Esophagus (tissue), 2 donors: ENCODE results near the gene MTMR2. TPM values are rescaled to one million over a fixed set of nuclear protein-coding genes. Genes with fewer than 3 reads are reported as not detected.

Experiments used
- H3K27ac ChIP-seq, 2 donors: one replicate each; pipeline ENCODE4 v1.5.1; 2013; ENCODE audit warnings: low read depth in 2 of 2, mild to moderate bottlenecking in 2 of 2, inconsistent platforms in 1 of 2, low read length in 1 of 2, moderate library complexity in 1 of 2
- H3K27me3 ChIP-seq, 2 donors: one replicate each; pipeline ENCODE4 v1.6.1; 2013; ENCODE audit warnings: low read length in 2 of 2, control low read depth in 1 of 2, mild to moderate bottlenecking in 1 of 2; ENCODE audit not compliant: insufficient read depth in 2 of 2, control insufficient read depth in 1 of 2
- H3K36me3 ChIP-seq, 2 donors: one replicate each; pipeline ENCODE4 v1.6.1; 2013; ENCODE audit warnings: low read length in 1 of 2; ENCODE audit not compliant: control insufficient read depth in 2 of 2, insufficient read depth in 2 of 2
- H3K4me1 ChIP-seq, 2 donors: one replicate each; pipeline ENCODE4 v1.6.1; 2013; ENCODE audit warnings: low read length in 1 of 2; ENCODE audit not compliant: control insufficient read depth in 2 of 2, insufficient read depth in 2 of 2
- H3K4me3 ChIP-seq, 2 donors: one replicate each; pipeline ENCODE4 v1.5.1; 2013; ENCODE audit warnings: low read length in 2 of 2, mild to moderate bottlenecking in 2 of 2, low read depth in 1 of 2, moderate library complexity in 1 of 2
- H3K9me3 ChIP-seq, 2 donors: one replicate each; pipeline ENCODE4 v1.6.1; 2013; ENCODE audit warnings: mild to moderate bottlenecking in 2 of 2, low read depth in 1 of 2, low read length in 1 of 2, moderate library complexity in 1 of 2; ENCODE audit not compliant: control insufficient read depth in 2 of 2, insufficient read depth in 1 of 2
- WGBS, 2 donors: extraction: QIAGEN DNeasy Blood & Tissue Kit; methylation state at CpG; one replicate each; pipeline ENCODE4 v1.1.7; 2013; 5-methylcytosine and 5-hydroxymethylcytosine counted together
- polyA plus RNA-seq, 2 donors: library from polyadenylated mRNA; stranded (reverse); fragments of 200-250 nt; gene quantifications; one replicate each; pipeline ENCODE4 v1.2.3, GENCODE V29; 2013
- donor health status: healthy with polysubstance abuse.
- donor health status: Bipolar disorder and iron deficiency.

MTMR2 gene
- polyA plus RNA-seq, 2 donors: 5.6 to 10.0 TPM

GRCh38 chr11:95920460-95921105, 3.3 kb downstream of the MTMR2 start:
- no peak overlapping the region for H3K4me3 ChIP-seq
- H3K9me3 ChIP-seq: no peaks in the 10 kb centered on the region
- no peaks in the 10 kb centered on the region for H3K4me1 ChIP-seq
- no peaks in the 10 kb centered on the region for H3K36me3 ChIP-seq
- no peaks in the 10 kb centered on the region for H3K27me3 ChIP-seq
- WGBS, 2 donors: 88 to 90% methylated on average over 3 of the region's 3 CpGs
- H3K27ac ChIP-seq: no peak overlapping the region

- H3K36me3 ChIP-seq: no peaks in the 10 kb centered on the region
- WGBS, 2 donors: 79 to 81% methylated on average over 3 of the region's 3 CpGs
- no peak overlapping the region for H3K4me3 ChIP-seq
- H3K4me1 ChIP-seq: no peaks in the 10 kb centered on the region
- H3K27ac ChIP-seq: no peak overlapping the region
- H3K27me3 ChIP-seq: no peaks in the 10 kb centered on the region
- H3K9me3 ChIP-seq: no peaks in the 10 kb centered on the region
Observed at GRCh38 chr11:95919514-95919913, 4.4 kb downstream of the MTMR2 start.

GRCh38 chr11:95918720-95919119, 5.2 kb downstream of the MTMR2 start:
- WGBS, 2 donors: 91 to 94% methylated on average over 3 of the region's 3 CpGs
- Histone ChIP-seq H3K27me3 (no peaks in the 10 kb centered on the region), H3K36me3 (no peaks in the 10 kb centered on the region), H3K4me3 (no peak overlapping the region), H3K4me1 (no peaks in the 10 kb centered on the region), H3K27ac (no peak overlapping the region), H3K9me3 (no peaks in the 10 kb centered on the region)

GRCh38 chr11:95918056-95918455, 5.9 kb downstream of the MTMR2 start:
- H3K9me3 ChIP-seq: no peaks in the 10 kb centered on the region
- H3K4me1 ChIP-seq: no peaks in the 10 kb centered on the region
- WGBS, 2 donors: 73 to 82% methylated on average over 2 of the region's 2 CpGs
- H3K27ac ChIP-seq: no peak overlapping the region
- no peaks in the 10 kb centered on the region for H3K36me3 ChIP-seq
- no peak overlapping the region for H3K4me3 ChIP-seq
- no peaks in the 10 kb centered on the region for H3K27me3 ChIP-seq

GRCh38 chr11:95917193-95918036, 6.5 kb downstream of the MTMR2 start:
- H3K36me3 ChIP-seq: no peaks in the 10 kb centered on the region
- WGBS, 2 donors: 51 to 52% methylated on average over 8 of the region's 8 CpGs
- H3K27ac ChIP-seq: no peak overlapping the region
- no peaks in the 10 kb centered on the region for H3K4me1 ChIP-seq
- no peaks in the 10 kb centered on the region for H3K9me3 ChIP-seq
- H3K4me3 ChIP-seq: no peak overlapping the region
- H3K27me3 ChIP-seq: no peaks in the 10 kb centered on the region

- WGBS, 2 donors: 89 to 95% methylated on average over 2 of the region's 2 CpGs
- H3K9me3 ChIP-seq: no peaks in the 10 kb centered on the region
- no peaks in the 10 kb centered on the region for H3K27me3 ChIP-seq
- no peak overlapping the region for H3K4me3 ChIP-seq
- H3K36me3 ChIP-seq: no peaks in the 10 kb centered on the region
- H3K4me1 ChIP-seq: no peaks in the 10 kb centered on the region
- no peak overlapping the region for H3K27ac ChIP-seq
Observed at GRCh38 chr11:95916049-95916448, 7.9 kb downstream of the MTMR2 start.

GRCh38 chr11:95915051-95915450, 8.9 kb downstream of the MTMR2 start:
- no peaks in the 10 kb centered on the region for H3K9me3 ChIP-seq

GRCh38 chr11:95913830-95914615, 9.9 kb downstream of the MTMR2 start:
- 60 to 80% methylated on average over 1 of the region's 1 CpG for WGBS, 2 donors
- no peaks in the 10 kb centered on the region for H3K36me3 ChIP-seq
- no peak overlapping the region for H3K4me3 ChIP-seq
- no peak overlapping the region for H3K27ac ChIP-seq
- H3K4me1 ChIP-seq: no peaks in the 10 kb centered on the region
- no peaks in the 10 kb centered on the region for H3K9me3 ChIP-seq
- H3K27me3 ChIP-seq: no peaks in the 10 kb centered on the region

More at GRCh38 chr11:95915051-95915450, 8.9 kb downstream of the MTMR2 start:
- no peak overlapping the region for H3K27ac ChIP-seq
- no peaks in the 10 kb centered on the region for H3K27me3 ChIP-seq
- WGBS, 2 donors: 82 to 85% methylated on average over 2 of the region's 2 CpGs
- no peaks in the 10 kb centered on the region for H3K36me3 ChIP-seq
- H3K4me1 ChIP-seq: no peaks in the 10 kb centered on the region
- no peak overlapping the region for H3K4me3 ChIP-seq

- WGBS, 2 donors: 92 to 93% methylated on average over 4 of the region's 4 CpGs
- Histone ChIP-seq H3K27me3 (no peaks in the 10 kb centered on the region), H3K36me3 (no peaks in the 10 kb centered on the region), H3K4me1 (no peaks in the 10 kb centered on the region), H3K9me3 (no peaks in the 10 kb centered on the region), H3K4me3 (no peak overlapping the region), H3K27ac (no peak overlapping the region)
Observed at GRCh38 chr11:95912902-95913560, 10.9 kb downstream of the MTMR2 start.
